IMR-90 (cell line): ENCODE results near the gene SNAP91. TPM values are rescaled to one million over a fixed set of nuclear protein-coding genes. Genes with fewer than 3 reads are reported as not detected.
"Not testable (repeated sequence)": the region's sequence is repeated elsewhere in the genome, so short reads cannot be mapped to it uniquely, and the experiment has no call there.

ENCODE experiments used
- ATAC-seq: fragments of 200-7000 bp; cut with Tn5 transposase; 2 replicates; pipeline ENCODE4 v1.9.1; 2020; ENCODE audit warnings: low read depth, mild to moderate bottlenecking, moderate library complexity
- BruUV-seq: library from RNA; stranded (reverse); fragments of 400-500 nt; replicated peaks from 2 replicates; lab custom pipeline; 2021; lab: Mats Ljungman, UMichigan
- CTCF ChIA-PET: fragments of 300-600 bp; formaldehyde crosslinking; extraction: SDS; loops from one replicate; lab custom pipeline; 2021; ENCODE audit warnings: antibody characterized with exemption; lab: Yijun Ruan, JAX
- POLR2A ChIA-PET: fragments of 300-600 bp; sonication (Branson Sonifier 250); formaldehyde crosslinking; loops from one replicate; lab custom pipeline; 2022; ENCODE audit warnings: antibody characterized with exemption; ENCODE audit not compliant: unreplicated experiment; lab: Charles Lee
- DNase-seq: peaks from one replicate; pipeline ENCODE4 v3.0.0; 2013
- H2AFZ ChIP-seq: replicated peaks from 2 replicates; pipeline ENCODE3; 2013; ENCODE audit warnings: low read length, mild to moderate bottlenecking; ENCODE audit not compliant: poor library complexity
- H2AK5ac ChIP-seq: 2 replicates; pipeline ENCODE4 v1.6.1; 2013; ENCODE audit warnings: low read depth, low read length, inconsistent platforms
- H2AK9ac ChIP-seq: replicated peaks from 2 replicates; pipeline ENCODE3; 2013; ENCODE audit warnings: mild to moderate bottlenecking, low read depth, low read length, moderate library complexity; ENCODE audit not compliant: poor library complexity
- H2BK120ac ChIP-seq: 2 replicates; pipeline ENCODE4 v1.6.1; 2013; ENCODE audit warnings: low read depth, low read length, inconsistent platforms
- H2BK15ac ChIP-seq: 3 replicates; pipeline ENCODE4 v1.6.1; 2013; ENCODE audit warnings: low read depth, low read length, inconsistent platforms
- H2BK20ac ChIP-seq: 2 replicates; pipeline ENCODE4 v1.6.1; 2013; ENCODE audit warnings: low read depth, mild to moderate bottlenecking, inconsistent platforms, low read length, moderate library complexity
- H2BK5ac ChIP-seq: 2 replicates; pipeline ENCODE4 v1.6.1; 2013; ENCODE audit warnings: mild to moderate bottlenecking, low read depth, low read length, inconsistent platforms; ENCODE audit not compliant: poor library complexity, severe bottlenecking
- H3K14ac ChIP-seq: replicated peaks from 2 replicates; pipeline ENCODE4 v1.6.1; 2013; ENCODE audit warnings: low read depth, low read length, inconsistent platforms
- H3K18ac ChIP-seq: 2 replicates; pipeline ENCODE4 v1.6.1; 2013; ENCODE audit warnings: low read depth, low read length, control low read depth
- H3K23ac ChIP-seq: 2 replicates; pipeline ENCODE4 v1.6.1; 2013; ENCODE audit warnings: low read depth, low read length, inconsistent platforms
- H3K27ac ChIP-seq: 2 replicates; pipeline ENCODE4 v1.5.1; 2013; ENCODE audit warnings: mild to moderate bottlenecking, control low read depth, low read length; ENCODE audit not compliant: insufficient read depth
- H3K27me3 ChIP-seq: 2 replicates; pipeline ENCODE4 v1.6.1; 2013; ENCODE audit warnings: low read length; ENCODE audit not compliant: control insufficient read depth, insufficient read depth
- H3K36me3 ChIP-seq: 2 replicates; pipeline ENCODE4 v1.6.1; 2013; ENCODE audit warnings: low read length, mixed read lengths; ENCODE audit not compliant: control insufficient read depth, insufficient read depth
- H3K4ac ChIP-seq: 2 replicates; pipeline ENCODE4 v1.6.1; 2013; ENCODE audit warnings: low read depth, low read length, inconsistent platforms
- H3K4me1 ChIP-seq: 2 replicates; pipeline ENCODE4 v1.6.1; 2013; ENCODE audit warnings: low read length, mixed read lengths; ENCODE audit not compliant: control insufficient read depth, insufficient read depth
- H3K4me2 ChIP-seq: 2 replicates; pipeline ENCODE4 v1.6.1; 2013; ENCODE audit warnings: low read depth, mild to moderate bottlenecking, control low read depth, low read length, moderate library complexity
- H3K4me3 ChIP-seq: 2 replicates; pipeline ENCODE4 v1.5.1; 2013; ENCODE audit warnings: low read depth, mild to moderate bottlenecking, control low read depth, low read length, moderate library complexity; ENCODE audit not compliant: insufficient read depth
- H3K56ac ChIP-seq: 2 replicates; pipeline ENCODE4 v1.6.1; 2013; ENCODE audit warnings: low read length, inconsistent platforms; ENCODE audit not compliant: insufficient read depth; ENCODE audit errors: extremely low read depth
- H3K79me1 ChIP-seq, 2 experiments: 2 replicates each; pipeline ENCODE4 v1.6.1; 2013; ENCODE audit warnings: low read length in 2 of 2, inconsistent platforms in 1 of 2, low read depth in 1 of 2
- H3K9ac ChIP-seq: 2 replicates; pipeline ENCODE4 v1.6.1; 2013; ENCODE audit warnings: low read depth, low read length, control low read depth
- H3K9me1 ChIP-seq: 2 replicates; pipeline ENCODE4 v1.6.1; 2013; ENCODE audit warnings: low read length, inconsistent platforms; ENCODE audit not compliant: insufficient read depth
- H3K9me3 ChIP-seq: 2 replicates; pipeline ENCODE4 v1.6.1; 2013; ENCODE audit warnings: low read length; ENCODE audit not compliant: control insufficient read depth, insufficient read depth
- H4K20me1 ChIP-seq: 2 replicates; pipeline ENCODE4 v1.6.1; 2013; ENCODE audit warnings: low read length, inconsistent platforms; ENCODE audit not compliant: insufficient read depth
- H4K5ac ChIP-seq: 2 replicates; pipeline ENCODE4 v1.6.1; 2013; ENCODE audit warnings: mild to moderate bottlenecking, low read depth, low read length, control low read depth
- H4K8ac ChIP-seq, 2 experiments: 2 replicates each; pipeline ENCODE4 v1.6.1; 2013; ENCODE audit warnings: low read depth in 2 of 2, low read length in 2 of 2, control low read depth in 1 of 2, inconsistent platforms in 1 of 2
- H4K91ac ChIP-seq: 2 replicates; pipeline ENCODE4 v1.6.1; 2013; ENCODE audit warnings: low read depth, low read length, inconsistent platforms; ENCODE audit not compliant: insufficient read depth
- CHD1 ChIP-seq: IDR thresholded peaks from 2 replicates; pipeline ENCODE4 v1.6.1; 2012; ENCODE audit warnings: low read depth, low read length, improper control_type of control experiment
- MAFK ChIP-seq: IDR thresholded peaks from 2 replicates; pipeline ENCODE4 v1.6.1; 2012; ENCODE audit warnings: low read depth, low read length, improper control_type of control experiment
- WGBS, 2 experiments: methylation state at CpG; one replicate each; pipeline versions ENCODE4 v1.1.5 to v1.1.7; 2013; ENCODE audit warnings: missing lambda C conversion rate in 2 of 2; ENCODE audit not compliant: insufficient read length in 1 of 2; ENCODE audit errors: extremely low coverage in 2 of 2; 5-methylcytosine and 5-hydroxymethylcytosine counted together
- dilution Hi-C: fragments of 300-500 bp; cut with HindIII; formaldehyde crosslinking; loops from one replicate; pipeline ENCODE4 v1.14.3; 2018; ENCODE audit warnings: low sequenced_read_pairs; ENCODE audit not compliant: unreplicated experiment
- in situ Hi-C: fragments of 300-500 bp; cut with MboI; formaldehyde crosslinking; loops from 3 replicates; pipeline ENCODE4 v1.14.3; 2019; ENCODE audit warnings: low sequenced_read_pairs, inconsistent platforms, mixed read lengths
- intact Hi-C: fragments of 100-400 bp; cut with micrococcal nuclease; formaldehyde crosslinking; loops from 2 replicates; pipeline ENCODE4 v1.10.0; 2022
- polyA plus RNA-seq, 3 experiments: library from polyadenylated mRNA; depleted of rRNA; stranded (reverse); fragments of >200 nt; gene quantifications; 2 replicates each; pipeline ENCODE4 v1.2.3, GENCODE V29; 2012; ENCODE audit warnings: low replicate concordance in 1 of 3
- total RNA-seq: library from RNA; depleted of rRNA; stranded (reverse); fragments of >200 nt; gene quantifications from 2 replicates; pipeline ENCODE4 v1.2.3, GENCODE V29; 2012

Gene SNAP91
- total and polyA plus RNA-seq, 2 of the 4 experiments (the other 2 are of a cell fraction): not detected

DNA sequence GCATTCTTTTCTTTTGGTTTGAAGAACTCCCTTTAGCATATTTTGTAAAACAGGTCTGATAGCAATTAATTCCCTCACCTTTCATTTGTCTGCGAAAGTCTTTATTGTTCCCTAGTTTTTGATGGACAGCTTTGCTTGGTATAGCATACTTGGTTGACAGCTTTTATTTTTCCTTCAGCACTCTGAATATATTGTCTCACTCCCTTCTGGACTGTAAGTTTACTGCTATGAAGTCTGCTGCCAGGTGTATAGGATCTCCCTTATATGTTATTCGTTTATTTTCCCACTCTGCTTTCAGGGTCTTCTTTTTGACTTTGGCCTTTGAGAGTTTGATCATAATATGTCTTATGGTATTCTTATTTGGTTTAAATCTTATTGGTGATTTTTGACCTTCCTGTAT is 47.7 kb upstream of the SNAP91 start:
- H3K9ac ChIP-seq: no peak overlapping the region
- WGBS, 2 experiments: no CpG with 5 or more reads among the region's 2 CpGs

DNA sequence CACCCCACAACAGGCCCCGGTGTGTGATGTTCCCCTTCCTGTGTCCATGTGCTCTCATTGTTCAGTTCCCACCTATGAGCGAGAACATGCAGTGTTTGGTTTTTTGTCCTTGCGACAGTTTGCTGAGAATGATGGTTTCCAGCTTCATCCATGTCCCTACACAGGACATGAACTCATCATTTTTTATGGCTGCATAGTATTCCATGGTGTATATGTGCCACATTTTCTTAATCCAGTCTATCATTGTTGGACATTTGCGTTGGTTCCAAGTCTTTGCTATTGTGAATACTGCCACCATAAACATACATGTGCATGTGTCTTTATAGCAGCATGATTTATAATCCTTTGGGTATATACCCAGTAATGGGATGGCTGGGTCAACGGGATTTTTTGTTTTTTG is 43.5 kb upstream of the SNAP91 start:
- H4K5ac ChIP-seq, H3K23ac ChIP-seq, H3K9me3 ChIP-seq, ATAC-seq, H2AK5ac ChIP-seq, dilution Hi-C loops, H2AFZ ChIP-seq, CTCF ChIA-PET, intact Hi-C loops, H2BK120ac ChIP-seq, H4K91ac ChIP-seq, H4K8ac ChIP-seq, H3K79me1 ChIP-seq, H3K4ac ChIP-seq, H3K36me3 ChIP-seq, H2AK9ac ChIP-seq, H2BK15ac ChIP-seq, H3K4me2 ChIP-seq, H3K27me3 ChIP-seq, H4K20me1 ChIP-seq, H3K9me1 ChIP-seq, POLR2A ChIA-PET, H3K56ac ChIP-seq, H2BK5ac ChIP-seq, DNase-seq, in situ Hi-C loops, H3K4me3 ChIP-seq, BruUV-seq, H2BK20ac ChIP-seq, H3K4me1 ChIP-seq, H3K14ac ChIP-seq, H3K18ac ChIP-seq, H3K9ac ChIP-seq, H3K27ac ChIP-seq: not testable (repeated sequence)
- 67% methylated on average over 2 of the region's 5 CpGs; no CpG with 5 or more reads in 1 of the 2 experiments for WGBS, 2 experiments

More for the DNA sequence above, 47.7 kb upstream of the SNAP91 start:
- in situ Hi-C loops: no loop called here
- Histone ChIP-seq H4K8ac (no peak overlapping the region), H2AK5ac (no peak overlapping the region), H2AK9ac (no peak overlapping the region), H2AFZ (no peak overlapping the region), H4K91ac (no peak overlapping the region), H2BK15ac (no peak overlapping the region), H3K14ac (no peak overlapping the region), H4K5ac (no peak overlapping the region), H3K18ac (no peak overlapping the region), H3K9me3 (peaks cover 2% of the 10 kb centered on the region; the same call in 1 of the 2 replicates), H3K4me3 (no peak overlapping the region), H3K27me3 (no peaks in the 10 kb centered on the region), H3K36me3 (no peaks in the 10 kb centered on the region), H3K27ac (no peak overlapping the region), H3K23ac (no peak overlapping the region), H2BK20ac (no peak overlapping the region), H3K56ac (no peak overlapping the region), H3K4me1 (no peaks in the 10 kb centered on the region), H3K79me1 (no peaks in the 10 kb centered on the region), H4K20me1 (no peaks in the 10 kb centered on the region), H2BK120ac (no peak overlapping the region), H2BK5ac (no peak overlapping the region), H3K4me2 (no peak overlapping the region), H3K9me1 (no peaks in the 10 kb centered on the region), H3K4ac (no peak overlapping the region)
- intact Hi-C loops: no loop called here
- ATAC-seq (no peak), DNase-seq (no peak)
- BruUV-seq: no TSS peak
- TF ChIP-seq CHD1 (no peak), MAFK (no peak)
- dilution Hi-C loops: no loop called here
- CTCF ChIA-PET: no interaction called here
- POLR2A ChIA-PET: no interaction called here
